ENCODE measurements around the gene OR2H2.

DNA sequence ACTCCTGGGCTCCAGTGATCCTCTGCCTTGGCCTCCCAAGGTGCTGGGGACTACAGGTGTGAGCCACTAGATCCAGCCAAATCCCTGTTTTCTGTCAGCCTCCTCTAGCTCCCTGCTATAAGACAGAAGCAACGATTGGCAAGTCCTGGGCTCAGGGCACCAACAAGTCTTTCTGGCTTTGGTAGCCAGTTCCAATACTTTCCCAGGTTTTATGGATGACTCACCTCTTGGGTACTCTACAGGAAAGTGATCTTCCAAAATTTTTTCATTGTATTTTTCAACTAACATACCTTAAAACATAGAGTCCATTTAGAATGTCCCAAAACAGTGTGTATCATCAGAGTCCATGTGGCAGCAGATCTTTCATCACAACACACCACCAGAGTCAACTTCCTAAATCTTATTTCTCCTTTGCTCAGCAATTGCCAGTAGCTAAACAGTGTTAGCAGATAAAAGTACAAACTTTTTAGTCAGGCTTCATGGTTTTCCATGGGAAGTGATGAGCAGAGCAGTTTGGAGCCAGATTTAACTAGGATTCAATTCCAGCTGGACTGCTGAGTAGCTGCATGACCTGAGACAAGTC is 34.7 kb downstream of the OR2H2 start:
- TF ChIP-seq CTCF (conservative IDR thresholded peaks at IDR 0.05) (no peak), ZFX (IDR thresholded peaks at IDR 0.05) (no peak)

Data from C4-2B (cell line).